ENCODE measurements around the gene HEXIM2. TPM values are rescaled to one million over a fixed set of nuclear protein-coding genes. Genes with fewer than 3 reads are reported as not detected.

The HEXIM2 gene
- total and polyA plus RNA-seq, 2 of the 4 experiments (the other 2 are of a cell fraction): 4.5 to 6.1 TPM

GRCh38 chr17:45156242-45156641 lies 5.4 kb upstream of the HEXIM2 start:
- Histone ChIP-seq H2AFZ (replicated peaks; ENCODE audit: low read length, poor library complexity) (no peak overlapping the region), H3K14ac (replicated peaks; ENCODE audit: low read depth, low read length) (no peak overlapping the region), H3K4ac (ENCODE audit: low read depth, low read length) (no peak overlapping the region), H2BK15ac (ENCODE audit: low read depth, low read length) (no peak overlapping the region), H2AK5ac (ENCODE audit: low read depth, low read length) (no peak overlapping the region), H3K9ac (ENCODE audit: low read depth, low read length) (no peak overlapping the region), H2AK9ac (replicated peaks; ENCODE audit: low read depth, low read length, poor library complexity) (no peak overlapping the region), H4K20me1 (ENCODE audit: insufficient read depth, low read length) (peaks cover 21% of the 10 kb centered on the region), H4K8ac (ENCODE audit: low read depth in 2 of 2, low read length in 2 of 2) (no peak overlapping the region), H3K9me3 (ENCODE audit: control insufficient read depth, insufficient read depth, low read length) (no peaks in the 10 kb centered on the region), H3K18ac (ENCODE audit: low read depth, low read length) (no peak overlapping the region), H3K23ac (ENCODE audit: low read depth, low read length) (no peak overlapping the region), H3K9me1 (ENCODE audit: insufficient read depth, low read length) (peaks cover 8% of the 10 kb centered on the region), H3K4me3 (ENCODE audit: insufficient read depth, low read depth, low read length) (no peak overlapping the region), H4K91ac (ENCODE audit: insufficient read depth, low read depth, low read length) (no peak overlapping the region), H3K36me3 (ENCODE audit: control insufficient read depth, insufficient read depth, low read length) (no peaks in the 10 kb centered on the region), H3K79me1 (ENCODE audit: low read depth in 1 of 2, low read length in 2 of 2) (peaks cover 15 to 61% of the 10 kb centered on the region in 2 experiments), H3K4me2 (ENCODE audit: low read depth, low read length) (no peak overlapping the region), H3K4me1 (ENCODE audit: control insufficient read depth, insufficient read depth, low read length) (peaks cover 9% of the 10 kb centered on the region), H2BK5ac (ENCODE audit: low read depth, low read length, poor library complexity, severe bottlenecking) (no peak overlapping the region), H2BK120ac (ENCODE audit: low read depth, low read length) (no peak overlapping the region), H3K56ac (ENCODE audit: extremely low read depth, insufficient read depth, low read length) (no peak overlapping the region), H3K27me3 (ENCODE audit: control insufficient read depth, insufficient read depth, low read length) (no peaks in the 10 kb centered on the region), H4K5ac (ENCODE audit: low read depth, low read length) (no peak overlapping the region), H2BK20ac (ENCODE audit: low read depth, low read length) (no peak overlapping the region), H3K27ac (ENCODE audit: insufficient read depth, low read length) (no peak overlapping the region)
- no CpG with 5 or more reads among the region's 3 CpGs for WGBS, 2 experiments (ENCODE audit: extremely low coverage in 2 of 2, insufficient read length in 1 of 2)
- dilution Hi-C loops (cut with HindIII; ENCODE audit: low sequenced_read_pairs, unreplicated experiment): no loop called here
- no peak for ATAC-seq (ENCODE audit: low read depth)
- TF ChIP-seq CEBPB (IDR thresholded peaks at IDR 0.05; ENCODE audit: low read depth, low read length) (no peak), ELK1 (IDR thresholded peaks at IDR 0.05; ENCODE audit: borderline replicate concordance, low read depth, low read length) (no peak), NFE2L2 (IDR thresholded peaks at IDR 0.05; ENCODE audit: low read depth, low read length) (no peak), USF2 (IDR thresholded peaks at IDR 0.05; ENCODE audit: low read depth, low read length) (no peak), POLR2A (IDR thresholded peaks at IDR 0.05; ENCODE audit: low read depth, low read length) (no peak), CHD1 (IDR thresholded peaks at IDR 0.05; ENCODE audit: low read depth, low read length) (no peak)
- ChIA-PET POLR2A (ENCODE audit: unreplicated experiment) (no interaction called here), CTCF (interaction anchor here (0.8 to 1.6 kb wide), 2 partner anchors 21 to 41 kb away, joined by 3 to 9 read pairs; partner anchors contain the start of gene ACBD4)
- in situ Hi-C loops (cut with MboI; ENCODE audit: low sequenced_read_pairs): no loop called here
- intact Hi-C loops (cut with micrococcal nuclease): no loop called here
- DNase-seq: no peak
- no TSS peak for BruUV-seq (replicated peaks)

Measured in IMR-90 (cell line).